HepG2 (cell line): ENCODE measurements around the gene SYTL3. TPM values are rescaled to one million over a fixed set of nuclear protein-coding genes. Genes with fewer than 3 reads are reported as not detected.

Experiments used
- ATAC-seq: fragments of 200-7000 bp; cut with Tn5 transposase; 3 replicates; pipeline ENCODE4 v1.9.1; 2020; ENCODE audit warnings: mild to moderate bottlenecking, moderate library complexity
- BruUV-seq: library from RNA; stranded (reverse); fragments of 400-500 nt; replicated peaks from 2 replicates; lab custom pipeline; 2021; lab: Mats Ljungman, UMichigan
- CTCF ChIA-PET: fragments of 300-600 bp; formaldehyde crosslinking; extraction: SDS; loops from one replicate; lab custom pipeline; 2021; ENCODE audit warnings: low total read pairs, inconsistent platforms, low intra/inter-chr PET ratio; lab: Yijun Ruan, JAX
- POLR2A ChIA-PET: fragments of 350-600 bp; sonication (Branson Sonifier 250); formaldehyde crosslinking; loops from one replicate; lab custom pipeline; 2020; ENCODE audit warnings: antibody characterized with exemption, inconsistent platforms; lab: Yijun Ruan, JAX
- DNase-seq: peaks from one replicate; pipeline ENCODE4 v3.0.0-alpha.2; 2015; ENCODE audit warnings: low spot score
- FAIRE-seq: peaks from 3 replicates; lab custom pipeline; 2011; peaks lifted over from hg19 to GRCh38; lab: Jason Lieb, UNC
- H2AFZ ChIP-seq: one replicate; pipeline ENCODE4 v1.6.1; 2011; ENCODE audit warnings: low read length, inconsistent platforms
- H3K27ac ChIP-seq: fragments of 300-600 bp; 3 replicates; pipeline ENCODE4 v1.8.0; 2011; ENCODE audit warnings: mixed run types, mild to moderate bottlenecking, mixed read lengths, low read length, inconsistent platforms; ENCODE audit not compliant: insufficient read depth; ENCODE audit errors: extremely low read length
- H3K27me3 ChIP-seq, 2 experiments: fragments of 200-600 bp in 1 of 2; 2 replicates in 1 of 2; 3 replicates in 1 of 2; pipeline versions ENCODE4 v1.6.0 to v1.8.0; 2011; ENCODE audit warnings: low read length in 2 of 2, mild to moderate bottlenecking in 2 of 2, moderate library complexity in 2 of 2, inconsistent platforms in 1 of 2; ENCODE audit not compliant: insufficient read depth in 2 of 2, control insufficient read depth in 1 of 2
- H3K36me3 ChIP-seq, 2 experiments: fragments of 200-600 bp in 1 of 2; replicated peaks in 1 of 2; 2 replicates in 1 of 2; 3 replicates in 1 of 2; pipeline versions ENCODE4 v1.5.1 to v1.8.0; 2011; ENCODE audit warnings: low read length in 2 of 2, inconsistent platforms in 1 of 2; ENCODE audit not compliant: insufficient read depth in 2 of 2, control insufficient read depth in 1 of 2
- H3K4me1 ChIP-seq: 2 replicates; pipeline ENCODE4 v1.5.1; 2012; ENCODE audit warnings: low read length, inconsistent platforms; ENCODE audit not compliant: insufficient read depth
- H3K4me2 ChIP-seq: 2 replicates; pipeline ENCODE4 v1.6.0; 2011; ENCODE audit warnings: low read depth, low read length, inconsistent platforms
- H3K4me3 ChIP-seq, 3 experiments: fragments of 200-600 bp in 1 of 3; sonication (generic), shearing (Covaris generic) in 1 of 3; replicated peaks in 1 of 3; 2 replicates each; pipeline ENCODE4 v1.5.1; 2011 to 2016; ENCODE audit warnings: low read length in 3 of 3, inconsistent platforms in 2 of 3, low read depth in 2 of 3, mild to moderate bottlenecking in 2 of 3, control low read depth in 1 of 3, mixed read lengths in 1 of 3; ENCODE audit not compliant: insufficient read depth in 1 of 3
- H3K79me2 ChIP-seq: one replicate; pipeline ENCODE4 v1.6.1; 2011; ENCODE audit warnings: low read length, inconsistent platforms; ENCODE audit not compliant: insufficient read depth
- H3K9ac ChIP-seq: 2 replicates; pipeline ENCODE4 v1.6.0; 2011; ENCODE audit warnings: mild to moderate bottlenecking, low read depth, low read length, inconsistent platforms; ENCODE audit not compliant: insufficient read depth
- H3K9me3 ChIP-seq: 2 replicates; pipeline ENCODE4 v1.5.1; 2012; ENCODE audit warnings: mild to moderate bottlenecking, low read length
- H4K20me1 ChIP-seq: 2 replicates; pipeline ENCODE4 v1.6.0; 2011; ENCODE audit warnings: inconsistent platforms, mild to moderate bottlenecking, low read length, moderate library complexity; ENCODE audit not compliant: insufficient read depth
- BRD4 ChIP-seq: sonication (generic); formaldehyde crosslinking; IDR thresholded peaks from 2 replicates; pipeline ENCODE4 v1.4.0; 2020; ENCODE audit warnings: missing genetic modification reagents
- CBX5 ChIP-seq: sonication (generic); formaldehyde crosslinking; IDR thresholded peaks from 2 replicates; pipeline ENCODE4 v1.4.0; 2020; ENCODE audit warnings: missing genetic modification reagents, borderline replicate concordance
- STAG1 ChIP-seq: sonication (generic); formaldehyde crosslinking; IDR thresholded peaks from 2 replicates; pipeline ENCODE4 v1.4.0; 2020; ENCODE audit warnings: missing genetic modification reagents
- XBP1 ChIP-seq: sonication (generic); formaldehyde crosslinking; IDR thresholded peaks from 2 replicates; pipeline ENCODE4 v1.5.0; 2020; ENCODE audit warnings: missing genetic modification reagents
- ZNF678 ChIP-seq: sonication (generic); formaldehyde crosslinking; IDR thresholded peaks from 2 replicates; pipeline ENCODE4 v1.4.0; 2020; ENCODE audit warnings: mild to moderate bottlenecking, missing genetic modification reagents
- ZNF749 ChIP-seq: sonication (generic); formaldehyde crosslinking; IDR thresholded peaks from 2 replicates; pipeline ENCODE4 v1.8.0; 2022; ENCODE audit warnings: mild to moderate bottlenecking, missing genetic modification reagents, moderate library complexity, borderline replicate concordance
- WGBS: methylation state at CpG from one replicate; pipeline ENCODE4 v1.1.6; 2017; ENCODE audit warnings: low lambda C conversion rate; 5-methylcytosine and 5-hydroxymethylcytosine counted together
- in situ Hi-C: cut with HindIII; loops from 2 replicates; pipeline ENCODE4 v1.10.0; 2017; ENCODE audit warnings: low pct_unique_long_range_greater_than_20kb; ENCODE audit not compliant: extremely low pct_ligation_motif_present
- intact Hi-C: fragments of 100-400 bp; cut with micrococcal nuclease; formaldehyde crosslinking; loops from one replicate; pipeline ENCODE4 v1.10.0; 2022; ENCODE audit not compliant: unreplicated experiment
- polyA plus RNA-seq, 8 experiments: library from polyadenylated mRNA; depleted of rRNA in 3 of 8; stranded (reverse) in 7 of 8; unstranded in 1 of 8; fragments of >200 nt; fragmentation: Illumina TruSeq in 4 of 8; extraction: Trizol in 4 of 8; gene quantifications; 2 replicates each; pipeline versions ENCODE4 v1.2.1 to v1.2.3, GENCODE V29; 2011 to 2016; ENCODE audit warnings: low read depth in 4 of 8, missing spikeins in 1 of 8, mixed read lengths in 1 of 8; ENCODE audit not compliant: insufficient read depth in 1 of 8
- total RNA-seq, 5 experiments: library from RNA; depleted of rRNA; stranded (reverse); fragments of >200 nt; fragmentation: Illumina TruSeq; extraction: Trizol; gene quantifications; 2 replicates each; pipeline ENCODE4 v1.2.3, GENCODE V29; 2016; ENCODE audit warnings: low read depth in 1 of 5
- TF ChIP-seq, protein P1 (sequence below): IDR thresholded peaks from 2 replicates; pipeline ENCODE4 v1.6.1; 2016; ENCODE audit warnings: control low read depth
- TF ChIP-seq, protein P2 (sequence below): sonication (generic); formaldehyde crosslinking; IDR thresholded peaks from 2 replicates; pipeline ENCODE4 v1.5.0; 2020; ENCODE audit warnings: mild to moderate bottlenecking, missing genetic modification reagents, borderline replicate concordance

SYTL3 gene
- total and polyA plus RNA-seq, 2 of the 13 experiments (the other 11 are each of a cell fraction or from before 2014, with no cell fraction given): 0.11 to 0.28 TPM

DNA sequence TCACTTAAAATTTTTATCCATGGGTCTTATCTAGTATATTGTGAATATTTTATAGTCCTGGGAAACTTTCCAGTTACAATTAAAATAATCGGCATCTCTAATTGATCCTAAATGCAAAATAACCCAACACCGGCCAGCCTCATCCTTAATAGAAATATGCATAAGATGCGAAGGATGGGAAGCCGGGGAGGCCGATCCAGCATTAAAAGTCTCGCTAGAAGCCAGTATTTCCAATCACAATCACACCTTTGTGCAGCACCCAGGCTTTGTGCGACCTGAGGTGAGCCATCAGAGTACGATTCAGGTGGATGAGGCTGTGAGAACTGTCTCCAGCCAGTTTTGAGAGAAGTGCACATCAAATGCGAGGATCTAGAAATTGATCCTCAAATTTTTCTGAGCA lies 104.0 kb downstream of the SYTL3 start:
- Histone ChIP-seq H3K9me3 (no peaks in the 10 kb centered on the region), H3K27ac (no peak overlapping the region), H3K4me1 (peaks cover 28% of the 10 kb centered on the region), H3K27me3 (peaks cover 1 to 38% of the 10 kb centered on the region in 2 experiments; a peak in 4 of 5 replicates), H3K9ac (no peak overlapping the region), H3K4me2 (no peak overlapping the region), H3K4me3 (no peak overlapping the region), H2AFZ (no peak overlapping the region), H3K79me2 (no peaks in the 10 kb centered on the region), H3K36me3 (no peaks in the 10 kb centered on the region), H4K20me1 (no peaks in the 10 kb centered on the region)
- ATAC-seq (no peak), DNase-seq (no peak), FAIRE-seq (no peak)
- 82% methylated on average over 9 of the region's 9 CpGs for whole genome bisulfite sequencing
- in situ Hi-C loops: no loop called here
- intact Hi-C loops: no loop called here
- POLR2A ChIA-PET: no interaction called here
- TF ChIP-seq BRD4 (CRISPR knock-in tag): no peak
- no peak for TF ChIP-seq XBP1 (CRISPR knock-in tag)
- TF ChIP-seq ZNF678 (CRISPR knock-in tag): no peak
- no peak for TF ChIP-seq STAG1 (CRISPR knock-in tag)
- CTCF ChIA-PET: no interaction called here
- no TSS peak for BruUV-seq

DNA sequence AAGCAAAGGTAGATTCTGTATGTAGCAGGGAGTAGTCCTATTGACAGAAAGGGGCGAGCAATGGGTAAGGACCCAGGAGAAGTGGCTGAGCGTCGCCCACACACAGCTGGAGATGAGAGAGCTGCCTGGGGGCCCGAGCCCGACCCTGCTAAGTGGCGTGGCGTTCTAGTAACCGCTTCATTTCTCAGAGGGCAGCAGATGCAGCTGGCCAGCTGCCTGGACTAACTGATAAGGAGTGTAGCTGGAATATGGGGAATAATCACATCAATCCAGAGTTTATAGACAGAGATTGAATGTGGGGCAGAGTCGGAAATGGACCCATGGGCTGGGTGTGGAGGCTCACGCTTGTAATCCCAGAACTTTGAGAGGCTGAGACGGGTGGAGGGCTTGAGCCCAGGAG lies 104.9 kb downstream of the SYTL3 start:
- BruUV-seq: no TSS peak
- POLR2A ChIA-PET: no interaction called here
- no peak overlapping the region for H3K27ac ChIP-seq
- no peaks in the 10 kb centered on the region for H3K79me2 ChIP-seq
- intact Hi-C loops (no loop called here), in situ Hi-C loops (no loop called here)
- H3K4me1 ChIP-seq: peaks cover 28% of the 10 kb centered on the region
- no peak overlapping the region for H3K4me2 ChIP-seq
- no peak for DNase-seq
- H3K9ac ChIP-seq: no peak overlapping the region
- FAIRE-seq: no peak
- no peaks in the 10 kb centered on the region for H3K36me3 ChIP-seq
- H4K20me1 ChIP-seq: no peaks in the 10 kb centered on the region
- WGBS: 66% methylated on average over 11 of the region's 11 CpGs
- H2AFZ ChIP-seq: no peak overlapping the region
- ATAC-seq: no peak
- H3K27me3 ChIP-seq: peaks cover 1 to 38% of the 10 kb centered on the region in 2 experiments; a peak in 4 of 5 replicates
- CTCF ChIA-PET: no interaction called here
- no peaks in the 10 kb centered on the region for H3K9me3 ChIP-seq
- H3K4me3 ChIP-seq: no peak overlapping the region
- TF ChIP-seq, protein P1, sequence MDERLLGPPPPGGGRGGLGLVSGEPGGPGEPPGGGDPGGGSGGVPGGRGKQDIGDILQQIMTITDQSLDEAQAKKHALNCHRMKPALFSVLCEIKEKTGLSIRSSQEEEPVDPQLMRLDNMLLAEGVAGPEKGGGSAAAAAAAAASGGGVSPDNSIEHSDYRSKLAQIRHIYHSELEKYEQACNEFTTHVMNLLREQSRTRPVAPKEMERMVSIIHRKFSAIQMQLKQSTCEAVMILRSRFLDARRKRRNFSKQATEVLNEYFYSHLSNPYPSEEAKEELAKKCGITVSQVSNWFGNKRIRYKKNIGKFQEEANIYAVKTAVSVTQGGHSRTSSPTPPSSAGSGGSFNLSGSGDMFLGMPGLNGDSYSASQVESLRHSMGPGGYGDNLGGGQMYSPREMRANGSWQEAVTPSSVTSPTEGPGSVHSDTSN (CRISPR knock-in tag): no peak
- no peak for TF ChIP-seq CBX5 (CRISPR knock-in tag)
- TF ChIP-seq ZNF749 (CRISPR knock-in tag): no peak
- TF ChIP-seq, protein P2, sequence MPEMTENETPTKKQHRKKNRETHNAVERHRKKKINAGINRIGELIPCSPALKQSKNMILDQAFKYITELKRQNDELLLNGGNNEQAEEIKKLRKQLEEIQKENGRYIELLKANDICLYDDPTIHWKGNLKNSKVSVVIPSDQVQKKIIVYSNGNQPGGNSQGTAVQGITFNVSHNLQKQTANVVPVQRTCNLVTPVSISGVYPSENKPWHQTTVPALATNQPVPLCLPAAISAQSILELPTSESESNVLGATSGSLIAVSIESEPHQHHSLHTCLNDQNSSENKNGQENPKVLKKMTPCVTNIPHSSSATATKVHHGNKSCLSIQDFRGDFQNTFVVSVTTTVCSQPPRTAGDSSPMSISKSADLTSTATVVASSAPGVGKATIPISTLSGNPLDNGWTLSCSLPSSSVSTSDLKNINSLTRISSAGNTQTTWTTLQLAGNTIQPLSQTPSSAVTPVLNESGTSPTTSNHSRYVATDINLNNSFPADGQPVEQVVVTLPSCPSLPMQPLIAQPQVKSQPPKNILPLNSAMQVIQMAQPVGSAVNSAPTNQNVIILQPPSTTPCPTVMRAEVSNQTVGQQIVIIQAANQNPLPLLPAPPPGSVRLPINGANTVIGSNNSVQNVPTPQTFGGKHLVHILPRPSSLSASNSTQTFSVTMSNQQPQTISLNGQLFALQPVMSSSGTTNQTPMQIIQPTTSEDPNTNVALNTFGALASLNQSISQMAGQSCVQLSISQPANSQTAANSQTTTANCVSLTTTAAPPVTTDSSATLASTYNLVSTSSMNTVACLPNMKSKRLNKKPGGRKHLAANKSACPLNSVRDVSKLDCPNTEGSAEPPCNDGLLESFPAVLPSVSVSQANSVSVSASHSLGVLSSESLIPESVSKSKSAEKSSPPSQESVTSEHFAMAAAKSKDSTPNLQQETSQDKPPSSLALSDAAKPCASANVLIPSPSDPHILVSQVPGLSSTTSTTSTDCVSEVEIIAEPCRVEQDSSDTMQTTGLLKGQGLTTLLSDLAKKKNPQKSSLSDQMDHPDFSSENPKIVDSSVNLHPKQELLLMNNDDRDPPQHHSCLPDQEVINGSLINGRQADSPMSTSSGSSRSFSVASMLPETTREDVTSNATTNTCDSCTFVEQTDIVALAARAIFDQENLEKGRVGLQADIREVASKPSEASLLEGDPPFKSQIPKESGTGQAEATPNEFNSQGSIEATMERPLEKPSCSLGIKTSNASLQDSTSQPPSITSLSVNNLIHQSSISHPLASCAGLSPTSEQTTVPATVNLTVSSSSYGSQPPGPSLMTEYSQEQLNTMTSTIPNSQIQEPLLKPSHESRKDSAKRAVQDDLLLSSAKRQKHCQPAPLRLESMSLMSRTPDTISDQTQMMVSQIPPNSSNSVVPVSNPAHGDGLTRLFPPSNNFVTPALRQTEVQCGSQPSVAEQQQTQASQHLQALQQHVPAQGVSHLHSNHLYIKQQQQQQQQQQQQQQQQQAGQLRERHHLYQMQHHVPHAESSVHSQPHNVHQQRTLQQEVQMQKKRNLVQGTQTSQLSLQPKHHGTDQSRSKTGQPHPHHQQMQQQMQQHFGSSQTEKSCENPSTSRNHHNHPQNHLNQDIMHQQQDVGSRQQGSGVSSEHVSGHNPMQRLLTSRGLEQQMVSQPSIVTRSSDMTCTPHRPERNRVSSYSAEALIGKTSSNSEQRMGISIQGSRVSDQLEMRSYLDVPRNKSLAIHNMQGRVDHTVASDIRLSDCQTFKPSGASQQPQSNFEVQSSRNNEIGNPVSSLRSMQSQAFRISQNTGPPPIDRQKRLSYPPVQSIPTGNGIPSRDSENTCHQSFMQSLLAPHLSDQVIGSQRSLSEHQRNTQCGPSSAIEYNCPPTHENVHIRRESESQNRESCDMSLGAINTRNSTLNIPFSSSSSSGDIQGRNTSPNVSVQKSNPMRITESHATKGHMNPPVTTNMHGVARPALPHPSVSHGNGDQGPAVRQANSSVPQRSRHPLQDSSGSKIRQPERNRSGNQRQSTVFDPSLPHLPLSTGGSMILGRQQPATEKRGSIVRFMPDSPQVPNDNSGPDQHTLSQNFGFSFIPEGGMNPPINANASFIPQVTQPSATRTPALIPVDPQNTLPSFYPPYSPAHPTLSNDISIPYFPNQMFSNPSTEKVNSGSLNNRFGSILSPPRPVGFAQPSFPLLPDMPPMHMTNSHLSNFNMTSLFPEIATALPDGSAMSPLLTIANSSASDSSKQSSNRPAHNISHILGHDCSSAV (CRISPR knock-in tag): no peak
